Muscle of arm (tissue), 12 donors: Measurements from ENCODE around the gene C1orf56. TPM values are rescaled to one million over a fixed set of nuclear protein-coding genes. Genes with fewer than 3 reads are reported as not detected.
A peak's percentile ranks its signal among the peaks of the same experiment; 100 is the strongest.

ENCODE experiments used
- DNase-seq: peaks from one replicate; pipeline ENCODE4 v3.0.0-alpha.2; 2013
- polyA plus RNA-seq, 12 donors: library from polyadenylated mRNA; unstranded; fragments of 120-200 nt; gene quantifications; one replicate each; pipeline ENCODE4 v1.2.1, GENCODE V29; 2013; ENCODE audit not compliant: insufficient read length in 12 of 12

C1orf56 gene
- polyA plus RNA-seq, 12 donors = 5.1 to 11.8 (median 6.2) TPM; not detected in 1

- DNase-seq = no peak
Measured at GRCh38 chr1:151013518-151013917, 34.0 kb upstream of the C1orf56 start.

DNA sequence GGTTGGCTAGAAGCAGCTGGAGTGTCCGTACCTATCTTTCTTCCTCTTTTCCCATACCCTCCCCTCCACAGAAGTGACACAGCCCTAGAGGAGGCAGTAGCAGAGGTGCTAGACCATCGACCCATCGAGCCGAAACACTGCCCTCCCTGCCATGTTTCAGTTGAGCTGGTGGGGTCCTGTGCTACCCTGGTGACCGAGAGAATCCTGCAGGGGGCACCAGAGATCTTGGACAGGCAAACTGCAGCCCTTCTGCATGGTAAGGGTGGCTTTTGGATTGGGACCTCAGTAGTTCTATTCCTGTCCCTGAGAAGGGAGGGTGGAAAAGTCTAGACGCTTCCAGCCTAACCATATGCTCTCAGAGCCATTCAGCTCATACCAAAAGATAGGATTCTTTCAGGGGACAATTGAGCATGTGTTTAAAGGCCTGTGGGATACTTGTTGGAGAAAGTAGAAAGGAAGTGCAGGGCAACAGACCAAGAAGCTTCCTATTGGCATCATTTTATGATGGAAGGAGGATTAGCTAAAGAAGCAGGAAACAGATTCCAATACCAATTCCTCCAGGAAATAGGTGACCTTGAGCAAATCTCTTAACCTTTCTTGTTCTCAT is 22.9 kb upstream of the C1orf56 start:
- DNase-seq = peak; percentile 63

- no peak for DNase-seq
Measured at GRCh38 chr1:151026460-151026859, 21.1 kb upstream of the C1orf56 start.

GRCh38 chr1:151032164-151032563 is 15.4 kb upstream of the C1orf56 start:
- no peak for DNase-seq

- DNase-seq = no peak
Measured at GRCh38 chr1:151035167-151035566, 12.4 kb upstream of the C1orf56 start.

- DNase-seq = no peak
Measured at GRCh38 chr1:151036356-151036755, 11.2 kb upstream of the C1orf56 start, which contains the start of gene BNIPL. Gene BNIPL (plus strand): TSS chr1:151036586. CDS start chr1:151036726, 140 bp downstream.

- DNase-seq = no peak
Measured at GRCh38 chr1:151037032-151037431, 10.5 kb upstream of the C1orf56 start.

DNA sequence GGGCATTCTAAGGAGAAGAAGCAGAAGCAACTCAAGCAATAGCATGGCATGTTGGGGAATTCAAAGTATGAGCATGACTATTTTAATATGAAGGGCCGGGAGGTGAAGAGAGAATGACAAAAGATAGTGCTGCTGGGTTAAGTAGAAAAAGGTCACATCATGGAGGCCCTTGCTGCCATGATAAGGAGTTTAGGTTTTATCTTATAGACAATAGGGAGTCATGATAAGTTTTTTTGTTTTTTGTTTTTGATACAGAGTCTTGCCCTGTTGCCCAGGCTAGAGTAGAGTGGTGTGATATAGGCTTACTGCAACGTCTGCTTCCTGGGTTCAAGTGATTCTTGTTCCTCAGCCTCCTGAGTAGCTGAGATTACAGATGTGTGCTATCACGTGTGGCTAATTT is 8.0 kb upstream of the C1orf56 start:
- DNase-seq = no peak

DNA sequence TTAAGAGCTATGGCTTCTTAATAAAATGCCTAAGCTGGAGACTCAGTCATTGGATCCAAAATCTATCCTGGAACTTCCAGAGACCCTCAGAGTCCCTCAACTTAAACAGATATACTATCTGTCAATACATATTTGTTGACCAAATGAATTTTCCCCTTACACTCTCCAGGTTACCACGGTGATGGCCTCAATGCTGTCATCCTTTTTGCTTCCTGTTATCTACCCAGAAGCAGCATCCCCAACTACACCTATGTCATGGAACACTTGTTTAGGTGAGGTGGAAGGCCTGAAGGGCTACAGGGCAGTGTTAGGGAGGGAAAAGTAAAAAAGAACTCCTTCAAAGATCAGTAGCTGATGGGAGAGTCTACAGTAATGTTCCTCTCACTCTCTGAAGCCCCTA is 4.4 kb upstream of the C1orf56 start:
- no peak for DNase-seq

GRCh38 chr1:151047925-151048644 is 534 bp downstream of the C1orf56 start:
- peak; percentile 65 for DNase-seq

GRCh38 chr1:151048645-151049032 is 1.1 kb downstream of the C1orf56 start:
- DNase-seq = no peak

GRCh38 chr1:151049458-151049857 is 1.9 kb downstream of the C1orf56 start:
- no peak for DNase-seq

GRCh38 chr1:151050051-151050688 is 2.6 kb downstream of the C1orf56 start:
- DNase-seq = no peak

GRCh38 chr1:151051356-151052009 is 3.9 kb downstream of the C1orf56 start:
- no peak for DNase-seq

DNA sequence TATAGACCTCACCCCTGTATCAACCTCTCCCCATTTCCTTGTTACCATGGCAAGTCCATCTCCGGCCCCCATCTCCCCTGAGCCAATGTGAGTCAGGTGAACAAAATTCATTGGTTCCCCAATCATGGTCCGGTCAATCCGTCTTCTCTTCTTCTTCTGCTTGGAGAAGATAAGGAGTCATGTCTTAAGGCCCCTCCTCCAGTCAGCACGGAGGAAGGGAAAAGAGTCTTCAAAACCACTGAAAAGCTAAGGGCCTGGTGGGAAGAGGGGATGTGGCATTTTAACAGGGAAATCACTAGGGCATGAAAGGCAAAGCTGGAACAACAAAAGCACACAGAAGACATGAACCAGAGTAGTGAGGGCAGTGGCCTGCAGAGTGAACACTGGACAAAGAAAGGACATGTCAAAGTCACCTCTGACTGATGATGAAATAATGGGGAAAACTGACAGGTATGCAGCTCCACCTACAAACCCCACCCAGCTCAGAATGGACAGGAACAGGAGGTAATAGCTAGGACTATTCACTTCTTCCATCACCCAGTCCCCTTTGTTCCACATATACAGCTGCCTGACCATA is 7.5 kb downstream of the C1orf56 start:
- no peak for DNase-seq

DNA sequence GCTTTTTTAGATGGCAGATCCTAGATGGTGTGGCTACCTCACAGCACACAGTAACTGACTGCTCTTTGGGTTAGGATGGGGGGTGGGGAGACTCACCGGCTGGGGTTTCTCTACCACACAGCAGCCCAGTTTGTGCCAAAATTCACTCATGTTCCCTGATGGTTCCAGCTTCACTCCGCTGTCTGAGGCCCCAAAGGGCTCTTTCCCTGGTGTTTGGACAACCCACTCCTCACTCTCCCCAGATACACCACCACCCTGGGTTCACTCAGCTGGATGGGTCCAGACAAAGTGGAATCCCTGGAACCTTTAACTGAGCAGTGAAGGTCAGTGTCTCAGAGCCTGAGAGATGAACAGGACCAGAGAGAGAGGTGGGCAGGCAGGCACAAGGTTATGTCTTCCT is 8.0 kb downstream of the C1orf56 start:
- no peak for DNase-seq

- DNase-seq = no peak
Measured at GRCh38 chr1:151056149-151056548, 8.6 kb downstream of the C1orf56 start.

DNA sequence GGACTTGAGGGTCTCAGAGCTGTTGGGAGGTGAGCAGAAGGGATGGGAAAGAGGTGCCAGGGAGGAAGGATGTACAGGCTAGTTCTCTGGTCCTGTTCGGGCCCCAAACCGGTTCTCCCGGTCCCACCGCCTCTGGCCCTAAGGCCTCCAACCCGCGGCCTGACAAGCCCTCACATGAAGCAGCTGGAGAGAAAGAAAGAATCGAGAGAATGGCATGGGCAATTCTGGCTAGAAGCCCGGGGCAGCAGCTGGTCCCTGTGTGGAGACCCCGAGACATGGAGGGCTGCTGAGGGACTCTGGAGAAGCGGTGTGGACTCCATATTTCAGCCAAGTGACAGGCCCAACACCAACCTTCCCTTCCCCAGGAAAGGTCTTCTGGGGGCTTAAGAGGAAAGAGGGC is 11.1 kb downstream of the C1orf56 start:
- peak; percentile 45 for DNase-seq

DNA sequence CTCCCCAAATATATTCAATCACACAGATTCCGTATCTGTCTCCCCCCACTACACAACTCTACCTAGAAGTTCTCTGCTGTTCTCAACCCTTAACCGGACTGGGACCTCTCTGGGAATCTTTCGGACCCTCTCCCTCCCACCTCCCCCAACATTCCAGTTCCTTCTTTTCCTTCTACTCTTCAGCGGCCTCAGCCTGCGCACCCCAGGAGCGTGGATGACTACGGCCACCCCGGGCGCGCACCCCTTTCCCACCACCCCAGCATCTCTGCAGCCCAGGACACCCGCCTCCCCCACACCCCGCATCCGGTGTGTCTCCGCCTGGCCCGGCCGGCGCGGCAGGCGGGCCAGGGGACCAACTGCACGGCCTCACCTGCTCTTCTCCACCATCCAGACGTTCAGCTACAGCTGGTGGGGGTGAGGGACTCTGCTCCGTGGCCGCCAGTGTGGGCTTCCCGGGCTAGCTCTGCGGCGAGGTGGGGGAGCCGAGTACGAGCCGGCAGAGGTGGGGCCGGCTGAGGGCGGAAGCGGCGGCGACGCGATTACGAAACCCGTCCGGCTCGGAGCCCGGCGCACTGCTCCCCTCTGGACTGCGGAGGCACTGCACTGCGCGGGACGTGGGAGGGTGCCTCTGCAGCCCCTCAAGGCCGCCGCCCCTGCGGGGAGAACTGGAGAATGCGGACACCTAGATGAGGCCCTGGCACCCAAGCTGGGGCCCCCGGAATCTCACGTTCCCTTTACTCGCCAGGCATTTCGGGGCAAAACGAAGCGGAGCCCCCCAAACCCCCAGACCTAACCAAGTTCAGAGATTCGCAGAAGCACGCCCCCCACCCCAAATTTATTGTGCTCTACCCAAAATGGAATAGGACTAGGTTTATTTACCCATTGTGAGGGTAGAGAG is 11.8 kb downstream of the C1orf56 start, which contains the start of gene CDC42SE1:
Gene CDC42SE1, minus strand, starts transcription at position 514 of the 898 bp plus-strand sequence. CDS start 3,892 bp downstream, outside the sequence.
- peak; percentile 89 for DNase-seq

GRCh38 chr1:151060007-151060656 is 12.6 kb downstream of the C1orf56 start, which contains the start of gene MLLT11:
Gene MLLT11 (plus strand): TSS chr1:151060397. CDS start chr1:151067225, 6,828 bp downstream.
- DNase-seq = peak; percentile 85
